Trophoblast cell (in vitro differentiated cells and primary cell): Measurements from ENCODE around the gene FMNL2.

Experiments used
- DNase-seq, 2 donors: peaks; one replicate each; pipeline ENCODE4 v3.0.0-alpha.2; 2016
- H2AFZ ChIP-seq: 2 replicates; pipeline ENCODE4 v1.6.1; 2013; ENCODE audit warnings: low read length, moderate library complexity, mild to moderate bottlenecking; ENCODE audit not compliant: insufficient read depth, poor library complexity
- H2AK5ac ChIP-seq: 2 replicates; pipeline ENCODE4 v1.6.1; 2013; ENCODE audit warnings: mild to moderate bottlenecking, low read length
- H2BK120ac ChIP-seq: 2 replicates; pipeline ENCODE4 v1.6.1; 2013; ENCODE audit warnings: low read length, mild to moderate bottlenecking, moderate library complexity; ENCODE audit not compliant: insufficient read depth, poor library complexity
- H2BK12ac ChIP-seq: 2 replicates; pipeline ENCODE4 v1.6.1; 2013; ENCODE audit warnings: mild to moderate bottlenecking, low read length, moderate library complexity
- H2BK5ac ChIP-seq: 2 replicates; pipeline ENCODE4 v1.6.1; 2013; ENCODE audit warnings: low read length, low read depth, moderate library complexity, mild to moderate bottlenecking; ENCODE audit not compliant: poor library complexity
- H3K14ac ChIP-seq: 2 replicates; pipeline ENCODE4 v1.6.1; 2013; ENCODE audit warnings: mild to moderate bottlenecking, low read length
- H3K18ac ChIP-seq: 2 replicates; pipeline ENCODE4 v1.6.1; 2013; ENCODE audit warnings: mild to moderate bottlenecking, low read length
- H3K23ac ChIP-seq: 2 replicates; pipeline ENCODE4 v1.6.1; 2013; ENCODE audit warnings: low read length
- H3K27ac ChIP-seq: 2 replicates; pipeline ENCODE4 v1.5.1; 2013; ENCODE audit warnings: low read depth, mild to moderate bottlenecking, inconsistent platforms, low read length, moderate library complexity
- H3K27me3 ChIP-seq: 2 replicates; pipeline ENCODE4 v1.6.1; 2013; ENCODE audit warnings: inconsistent platforms, mild to moderate bottlenecking, low read length, moderate library complexity; ENCODE audit not compliant: insufficient read depth
- H3K36me3 ChIP-seq, 2 experiments: 1 replicate in 1 of 2; 2 replicates in 1 of 2; pipeline ENCODE4 v1.6.1; 2013; ENCODE audit warnings: low read length in 2 of 2, mild to moderate bottlenecking in 2 of 2, moderate library complexity in 1 of 2; ENCODE audit not compliant: insufficient read depth in 2 of 2, control insufficient read depth in 1 of 2
- H3K4ac ChIP-seq: 2 replicates; pipeline ENCODE4 v1.6.1; 2013; ENCODE audit warnings: low read depth, mild to moderate bottlenecking, low read length, moderate library complexity
- H3K4me1 ChIP-seq, 2 experiments: 1 replicate in 1 of 2; 2 replicates in 1 of 2; pipeline ENCODE4 v1.6.1; 2013; ENCODE audit warnings: low read length in 2 of 2, mild to moderate bottlenecking in 2 of 2, moderate library complexity in 1 of 2; ENCODE audit not compliant: insufficient read depth in 2 of 2, control insufficient read depth in 1 of 2
- H3K4me2 ChIP-seq: 2 replicates; pipeline ENCODE4 v1.6.1; 2013; ENCODE audit warnings: inconsistent platforms, mild to moderate bottlenecking, low read length, moderate library complexity
- H3K4me3 ChIP-seq: 2 replicates; pipeline ENCODE4 v1.5.1; 2013; ENCODE audit warnings: mild to moderate bottlenecking, low read depth, low read length, inconsistent platforms
- H3K79me1 ChIP-seq: one replicate; pipeline ENCODE4 v1.6.1; 2013; ENCODE audit warnings: low read length
- H3K79me2 ChIP-seq: 2 replicates; pipeline ENCODE4 v1.6.1; 2013; ENCODE audit warnings: low read length, mild to moderate bottlenecking; ENCODE audit not compliant: control insufficient read depth, insufficient read depth, poor library complexity
- H3K9ac ChIP-seq: 2 replicates; pipeline ENCODE4 v1.6.1; 2013; ENCODE audit warnings: mild to moderate bottlenecking, low read length
- H3K9me3 ChIP-seq: 2 replicates; pipeline ENCODE4 v1.6.1; 2013; ENCODE audit warnings: low read depth, mild to moderate bottlenecking, control low read depth, inconsistent platforms, low read length; ENCODE audit not compliant: insufficient read depth
- H4K12ac ChIP-seq: 2 replicates; pipeline ENCODE4 v1.6.1; 2013; ENCODE audit warnings: low read depth, mild to moderate bottlenecking, low read length, moderate library complexity
- H4K8ac ChIP-seq: 2 replicates; pipeline ENCODE4 v1.6.1; 2013; ENCODE audit warnings: low read depth, mild to moderate bottlenecking, low read length, moderate library complexity
- H4K91ac ChIP-seq: one replicate; pipeline ENCODE4 v1.6.1; 2013; ENCODE audit warnings: low read depth, mild to moderate bottlenecking, low read length, moderate library complexity
- WGBS: extraction: QIAGEN DNeasy Blood & Tissue Kit; methylation state at CpG from one replicate; pipeline ENCODE4 v1.1.7; 2013; ENCODE audit warnings: missing lambda C conversion rate; ENCODE audit not compliant: insufficient read length, insufficient coverage; ENCODE audit errors: extremely low coverage; 5-methylcytosine and 5-hydroxymethylcytosine counted together

FMNL2 gene

DNA sequence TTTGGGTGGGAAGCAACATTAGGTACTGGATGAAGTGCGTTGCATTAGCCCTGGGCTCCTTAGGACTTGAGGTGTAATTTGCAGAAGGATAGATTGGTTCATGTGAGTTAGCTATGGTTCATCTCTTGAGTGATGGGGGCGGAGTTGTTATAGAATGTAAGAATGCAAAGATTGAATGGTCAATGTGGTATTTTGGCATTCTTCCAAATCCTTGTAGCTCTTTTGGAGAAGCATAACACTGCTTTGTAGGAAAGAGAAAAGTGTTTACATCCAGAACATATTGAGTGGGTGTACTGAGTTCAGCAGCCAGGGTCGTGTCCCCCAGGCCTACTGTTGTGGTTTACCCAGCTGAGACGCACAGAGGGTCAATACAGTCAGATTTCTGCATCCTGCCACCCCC lies 173.5 kb downstream of the FMNL2 start:
- no peak overlapping the region for H2AK5ac ChIP-seq
- no peak overlapping the region for H2AFZ ChIP-seq
- no peaks in the 10 kb centered on the region for H3K27me3 ChIP-seq
- H3K18ac ChIP-seq, result no peak overlapping the region
- no peak overlapping the region for H4K8ac ChIP-seq
- no peak overlapping the region for H3K23ac ChIP-seq
- no peak overlapping the region for H2BK120ac ChIP-seq
- no peak overlapping the region for H3K14ac ChIP-seq
- H4K12ac ChIP-seq, result no peak overlapping the region
- no peak overlapping the region for H2BK12ac ChIP-seq
- no peaks in the 10 kb centered on the region for H3K9me3 ChIP-seq
- H3K9ac ChIP-seq, result no peak overlapping the region
- H3K36me3 ChIP-seq, result no peaks in the 10 kb centered on the region
- no peak overlapping the region for H3K4me2 ChIP-seq
- no peak overlapping the region for H3K4me3 ChIP-seq
- H4K91ac ChIP-seq, result no peak overlapping the region
- H3K27ac ChIP-seq, result no peak overlapping the region
- peaks cover 3% of the 10 kb centered on the region for H3K79me1 ChIP-seq
- peaks cover 0 to 2% of the 10 kb centered on the region in 2 experiments for H3K4me1 ChIP-seq
- H3K79me2 ChIP-seq, result no peaks in the 10 kb centered on the region
- no CpG with 5 or more reads among the region's 4 CpGs for WGBS
- H3K4ac ChIP-seq, result no peak overlapping the region
- no peak overlapping the region for H2BK5ac ChIP-seq
- peak in 1 of 2 donors; percentile 55 for DNase-seq

DNA sequence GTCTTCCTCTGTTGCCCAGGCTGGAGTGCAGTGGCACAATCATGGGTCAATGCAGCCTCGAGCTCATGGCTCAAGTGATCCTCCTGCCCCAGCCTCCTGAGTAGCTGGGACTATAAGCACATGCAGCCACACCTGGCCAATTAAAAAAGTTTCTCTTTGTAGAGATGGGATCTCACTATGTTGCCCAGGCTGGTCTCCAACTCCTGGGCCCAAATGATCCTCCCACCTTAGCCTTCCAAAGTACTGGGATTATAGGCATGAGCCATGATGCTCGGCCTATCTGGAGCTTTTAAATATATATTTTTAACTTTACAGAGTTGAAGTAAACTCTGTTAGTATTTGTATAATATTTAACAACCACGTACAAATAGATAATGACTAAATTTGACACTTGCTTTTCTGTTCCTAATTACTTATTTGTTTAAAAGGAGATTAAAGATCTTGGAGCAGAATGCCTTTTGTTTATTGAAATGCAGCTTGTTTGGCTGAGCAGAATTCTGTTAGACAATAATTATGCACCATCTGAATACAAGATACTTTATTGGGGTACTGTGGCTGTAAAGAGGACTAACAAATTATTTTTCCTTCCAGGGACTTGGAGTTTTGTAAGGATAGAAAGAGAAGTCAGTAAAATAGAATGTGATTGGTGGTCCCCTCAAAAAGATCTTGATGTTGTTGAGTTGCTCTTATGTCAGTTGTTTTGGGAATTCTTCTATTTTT lies 175.0 kb downstream of the FMNL2 start:
- Histone ChIP-seq H3K4me3 (no peak overlapping the region), H2BK5ac (no peak overlapping the region), H3K9me3 (no peaks in the 10 kb centered on the region), H3K9ac (no peak overlapping the region), H3K23ac (no peak overlapping the region), H3K14ac (no peak overlapping the region), H4K8ac (no peak overlapping the region), H4K91ac (no peak overlapping the region), H3K4ac (no peak overlapping the region), H3K79me2 (no peaks in the 10 kb centered on the region), H2BK120ac (no peak overlapping the region), H3K27ac (no peak overlapping the region), H2BK12ac (no peak overlapping the region), H3K4me1 (peaks cover 0 to 2% of the 10 kb centered on the region in 2 experiments), H3K18ac (no peak overlapping the region), H3K79me1 (peaks cover 3% of the 10 kb centered on the region), H3K4me2 (no peak overlapping the region), H3K27me3 (no peaks in the 10 kb centered on the region), H2AFZ (no peak overlapping the region), H2AK5ac (no peak overlapping the region), H4K12ac (no peak overlapping the region), H3K36me3 (no peaks in the 10 kb centered on the region)
- DNase-seq, result no peak
- no CpG with 5 or more reads among the region's 3 CpGs for WGBS

DNA sequence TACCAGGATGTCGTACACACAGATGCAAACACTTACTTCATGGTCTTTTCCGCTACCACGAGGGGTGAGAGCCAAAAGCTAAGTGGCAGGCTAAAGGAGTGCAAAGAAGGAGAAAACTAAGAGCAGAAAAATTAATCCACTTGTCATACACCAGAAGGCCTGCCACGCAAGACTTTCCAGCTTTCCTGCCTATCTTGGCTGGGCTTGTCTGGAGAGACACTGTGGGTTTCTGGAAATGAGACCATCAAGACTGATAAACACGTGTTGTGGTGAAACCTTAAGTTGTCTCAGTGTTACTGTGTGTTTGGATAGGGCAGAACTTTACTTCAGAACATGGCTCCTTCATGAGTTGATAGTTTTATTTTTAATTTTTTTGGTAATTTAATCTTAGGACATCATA lies 175.6 kb downstream of the FMNL2 start:
- Histone ChIP-seq H3K4me3 (no peak overlapping the region), H3K4me1 (peaks cover 0 to 2% of the 10 kb centered on the region in 2 experiments), H2BK12ac (no peak overlapping the region), H3K9ac (no peak overlapping the region), H2AFZ (no peak overlapping the region), H3K9me3 (no peaks in the 10 kb centered on the region), H4K91ac (no peak overlapping the region), H3K4me2 (no peak overlapping the region), H2BK120ac (no peak overlapping the region), H3K4ac (no peak overlapping the region), H3K79me1 (peaks cover under 1% of the 10 kb centered on the region), H3K18ac (no peak overlapping the region), H2BK5ac (no peak overlapping the region), H3K79me2 (no peaks in the 10 kb centered on the region), H4K12ac (no peak overlapping the region), H3K14ac (no peak overlapping the region), H4K8ac (no peak overlapping the region), H3K27ac (no peak overlapping the region), H3K23ac (no peak overlapping the region), H2AK5ac (no peak overlapping the region), H3K36me3 (no peaks in the 10 kb centered on the region), H3K27me3 (no peaks in the 10 kb centered on the region)
- no peak for DNase-seq
- WGBS, result no CpG with 5 or more reads among the region's 5 CpGs

DNA sequence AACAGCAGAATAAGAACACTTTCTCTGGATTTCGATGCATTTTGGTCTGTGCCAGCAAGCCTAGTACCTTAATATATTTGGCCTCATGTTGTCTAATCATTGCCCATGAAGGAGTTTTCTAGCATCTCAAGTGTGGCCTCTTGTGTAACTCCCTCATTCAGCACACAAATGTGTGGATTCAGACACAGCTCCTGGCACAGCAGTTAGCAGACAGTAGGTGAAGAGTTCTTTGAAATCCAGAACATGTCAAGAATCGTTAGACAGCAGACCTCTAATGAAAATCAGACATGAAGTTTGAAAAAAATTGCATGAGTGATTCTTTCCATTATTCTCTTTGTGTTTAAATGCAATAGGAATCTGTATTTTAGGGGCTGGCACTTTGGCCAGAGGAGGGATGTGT lies 177.0 kb downstream of the FMNL2 start:
- H2BK5ac ChIP-seq, result no peak overlapping the region
- H3K4me2 ChIP-seq, result no peak overlapping the region
- H4K91ac ChIP-seq, result no peak overlapping the region
- H3K79me2 ChIP-seq, result no peaks in the 10 kb centered on the region
- H3K14ac ChIP-seq, result no peak overlapping the region
- H3K9me3 ChIP-seq, result no peaks in the 10 kb centered on the region
- H4K8ac ChIP-seq, result no peak overlapping the region
- H3K18ac ChIP-seq, result no peak overlapping the region
- no peak for DNase-seq
- no peak overlapping the region for H4K12ac ChIP-seq
- H2AK5ac ChIP-seq, result no peak overlapping the region
- H2BK12ac ChIP-seq, result no peak overlapping the region
- no peak overlapping the region for H2AFZ ChIP-seq
- no peak overlapping the region for H3K23ac ChIP-seq
- no peak overlapping the region for H3K4ac ChIP-seq
- no peaks in the 10 kb centered on the region for H3K36me3 ChIP-seq
- no peak overlapping the region for H2BK120ac ChIP-seq
- H3K9ac ChIP-seq, result no peak overlapping the region
- no peak overlapping the region for H3K27ac ChIP-seq
- no peaks in the 10 kb centered on the region for H3K27me3 ChIP-seq
- no CpG with 5 or more reads among the region's 2 CpGs for WGBS
- H3K79me1 ChIP-seq, result no peaks in the 10 kb centered on the region
- no peaks in the 10 kb centered on the region for H3K4me1 ChIP-seq
- H3K4me3 ChIP-seq, result no peak overlapping the region
